ENCODE measurements around the gene BTG2.

DNA sequence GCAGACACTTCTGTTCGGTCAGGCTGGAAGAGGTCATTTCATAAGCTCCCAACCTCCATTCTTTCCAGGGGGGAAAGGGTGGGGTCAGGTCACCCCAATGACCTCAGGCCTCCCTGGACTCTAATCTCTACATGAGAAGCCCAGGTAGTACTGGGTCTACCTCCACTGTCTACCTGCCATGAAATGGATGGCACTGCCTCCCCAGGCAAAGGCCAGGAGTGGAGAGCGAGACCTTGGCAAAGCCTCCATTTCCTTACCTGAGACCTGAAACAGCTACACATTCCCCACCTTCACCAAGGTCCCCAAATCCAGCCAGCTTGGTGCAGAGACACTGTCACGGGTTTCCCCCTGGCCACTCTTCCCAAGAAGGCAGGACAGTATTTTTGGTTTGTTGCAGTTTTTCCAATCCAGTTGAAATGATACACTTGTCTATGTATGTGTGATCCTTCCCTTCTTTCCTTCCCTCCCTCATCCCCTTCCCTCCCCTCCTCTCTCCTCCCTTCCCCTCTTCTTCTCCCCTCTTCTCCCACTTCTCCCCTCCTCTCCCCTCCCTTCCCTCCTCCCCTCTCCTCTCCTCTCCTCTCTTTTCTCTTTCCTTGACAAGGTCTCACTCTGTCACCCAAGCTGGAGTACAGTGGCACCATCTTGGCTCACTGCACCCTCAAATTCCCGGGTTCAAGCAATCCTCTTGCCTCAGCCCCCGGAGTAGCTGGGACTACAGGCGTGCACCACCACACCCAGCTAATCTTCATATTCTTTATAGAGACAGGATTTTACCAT is 16.1 kb downstream of the BTG2 start:
- TF ChIP-seq, protein P1, sequence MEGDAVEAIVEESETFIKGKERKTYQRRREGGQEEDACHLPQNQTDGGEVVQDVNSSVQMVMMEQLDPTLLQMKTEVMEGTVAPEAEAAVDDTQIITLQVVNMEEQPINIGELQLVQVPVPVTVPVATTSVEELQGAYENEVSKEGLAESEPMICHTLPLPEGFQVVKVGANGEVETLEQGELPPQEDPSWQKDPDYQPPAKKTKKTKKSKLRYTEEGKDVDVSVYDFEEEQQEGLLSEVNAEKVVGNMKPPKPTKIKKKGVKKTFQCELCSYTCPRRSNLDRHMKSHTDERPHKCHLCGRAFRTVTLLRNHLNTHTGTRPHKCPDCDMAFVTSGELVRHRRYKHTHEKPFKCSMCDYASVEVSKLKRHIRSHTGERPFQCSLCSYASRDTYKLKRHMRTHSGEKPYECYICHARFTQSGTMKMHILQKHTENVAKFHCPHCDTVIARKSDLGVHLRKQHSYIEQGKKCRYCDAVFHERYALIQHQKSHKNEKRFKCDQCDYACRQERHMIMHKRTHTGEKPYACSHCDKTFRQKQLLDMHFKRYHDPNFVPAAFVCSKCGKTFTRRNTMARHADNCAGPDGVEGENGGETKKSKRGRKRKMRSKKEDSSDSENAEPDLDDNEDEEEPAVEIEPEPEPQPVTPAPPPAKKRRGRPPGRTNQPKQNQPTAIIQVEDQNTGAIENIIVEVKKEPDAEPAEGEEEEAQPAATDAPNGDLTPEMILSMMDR (IDR thresholded peaks at IDR 0.05): no peak
- TF ChIP-seq ZFX (IDR thresholded peaks at IDR 0.05; ENCODE audit: borderline replicate concordance): no peak

All from 22Rv1 (cell line).